ENCODE results near the gene NSMCE4A. TPM values are rescaled to one million over a fixed set of nuclear protein-coding genes. Genes with fewer than 3 reads are reported as not detected.
A peak's percentile ranks its signal among the peaks of the same experiment; 100 is the strongest.
"Not testable (repeated sequence)": the region's sequence is repeated elsewhere in the genome, so short reads cannot be mapped to it uniquely, and the experiment has no call there.

The NSMCE4A gene
- total RNA-seq, 4 donors from 2014 or later: 20.1 to 37.7 (median 26.9) TPM

DNA sequence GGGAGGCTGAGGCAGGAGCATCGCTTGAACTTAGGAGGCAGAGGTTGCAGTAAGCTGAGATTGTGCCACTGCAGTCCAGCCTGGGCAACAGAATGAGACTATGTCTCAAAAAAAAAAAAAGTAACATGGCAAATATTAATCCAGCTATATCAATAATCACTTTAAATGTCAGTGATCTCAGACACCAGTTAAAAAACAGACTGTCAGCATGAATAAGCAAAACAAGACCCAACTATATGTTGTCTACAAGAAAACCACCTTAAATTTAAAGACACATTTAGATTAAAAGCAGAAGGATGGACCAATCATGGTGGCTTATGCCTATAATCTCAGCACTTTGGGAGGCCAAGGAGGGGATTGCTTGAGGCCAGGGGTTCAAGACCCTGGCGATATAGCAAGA is 38.7 kb downstream of the NSMCE4A start:
- no peaks in the 10 kb centered on the region for H3K4me1 ChIP-seq
- H3K27me3 ChIP-seq: no peaks in the 10 kb centered on the region
- H3K4me3 ChIP-seq: no peak overlapping the region
- H3K27ac ChIP-seq: no peak overlapping the region
- intact Hi-C loops (cut with DNase I; ENCODE audit: low total_unique reads) (no loop called here), in situ Hi-C loops (cut with MboI; ENCODE audit: low sequenced_read_pairs in 4 of 4) (no loop called here)
- H3K9me3 ChIP-seq: no peaks in the 10 kb centered on the region
- no peak for TF ChIP-seq POLR2A (IDR thresholded peaks at IDR 0.05)
- TF ChIP-seq, protein P1, sequence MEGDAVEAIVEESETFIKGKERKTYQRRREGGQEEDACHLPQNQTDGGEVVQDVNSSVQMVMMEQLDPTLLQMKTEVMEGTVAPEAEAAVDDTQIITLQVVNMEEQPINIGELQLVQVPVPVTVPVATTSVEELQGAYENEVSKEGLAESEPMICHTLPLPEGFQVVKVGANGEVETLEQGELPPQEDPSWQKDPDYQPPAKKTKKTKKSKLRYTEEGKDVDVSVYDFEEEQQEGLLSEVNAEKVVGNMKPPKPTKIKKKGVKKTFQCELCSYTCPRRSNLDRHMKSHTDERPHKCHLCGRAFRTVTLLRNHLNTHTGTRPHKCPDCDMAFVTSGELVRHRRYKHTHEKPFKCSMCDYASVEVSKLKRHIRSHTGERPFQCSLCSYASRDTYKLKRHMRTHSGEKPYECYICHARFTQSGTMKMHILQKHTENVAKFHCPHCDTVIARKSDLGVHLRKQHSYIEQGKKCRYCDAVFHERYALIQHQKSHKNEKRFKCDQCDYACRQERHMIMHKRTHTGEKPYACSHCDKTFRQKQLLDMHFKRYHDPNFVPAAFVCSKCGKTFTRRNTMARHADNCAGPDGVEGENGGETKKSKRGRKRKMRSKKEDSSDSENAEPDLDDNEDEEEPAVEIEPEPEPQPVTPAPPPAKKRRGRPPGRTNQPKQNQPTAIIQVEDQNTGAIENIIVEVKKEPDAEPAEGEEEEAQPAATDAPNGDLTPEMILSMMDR (IDR thresholded peaks at IDR 0.05 in 4 of 5, conservative IDR thresholded peaks at IDR 0.05 in 1 of 5): no peak
- ATAC-seq (no peak), DNase-seq (no peak)
- H3K36me3 ChIP-seq: no peaks in the 10 kb centered on the region

- intact Hi-C loops (cut with DNase I; ENCODE audit: low total_unique reads): no loop called here
- in situ Hi-C loops (cut with MboI; ENCODE audit: low sequenced_read_pairs in 4 of 4): no loop called here
- Histone ChIP-seq H3K4me1 (no peaks in the 10 kb centered on the region), H3K27me3 (no peaks in the 10 kb centered on the region), H3K9me3 (no peaks in the 10 kb centered on the region), H3K4me3 (no peak overlapping the region), H3K36me3 (no peaks in the 10 kb centered on the region), H3K27ac (no peak overlapping the region)
- ATAC-seq (no peak), DNase-seq (no peak)
- TF ChIP-seq, protein P1 (IDR thresholded peaks at IDR 0.05 in 4 of 5, conservative IDR thresholded peaks at IDR 0.05 in 1 of 5): no peak
Measured at GRCh38 chr10:121935702-121936101, 39.3 kb downstream of the NSMCE4A start.

DNA sequence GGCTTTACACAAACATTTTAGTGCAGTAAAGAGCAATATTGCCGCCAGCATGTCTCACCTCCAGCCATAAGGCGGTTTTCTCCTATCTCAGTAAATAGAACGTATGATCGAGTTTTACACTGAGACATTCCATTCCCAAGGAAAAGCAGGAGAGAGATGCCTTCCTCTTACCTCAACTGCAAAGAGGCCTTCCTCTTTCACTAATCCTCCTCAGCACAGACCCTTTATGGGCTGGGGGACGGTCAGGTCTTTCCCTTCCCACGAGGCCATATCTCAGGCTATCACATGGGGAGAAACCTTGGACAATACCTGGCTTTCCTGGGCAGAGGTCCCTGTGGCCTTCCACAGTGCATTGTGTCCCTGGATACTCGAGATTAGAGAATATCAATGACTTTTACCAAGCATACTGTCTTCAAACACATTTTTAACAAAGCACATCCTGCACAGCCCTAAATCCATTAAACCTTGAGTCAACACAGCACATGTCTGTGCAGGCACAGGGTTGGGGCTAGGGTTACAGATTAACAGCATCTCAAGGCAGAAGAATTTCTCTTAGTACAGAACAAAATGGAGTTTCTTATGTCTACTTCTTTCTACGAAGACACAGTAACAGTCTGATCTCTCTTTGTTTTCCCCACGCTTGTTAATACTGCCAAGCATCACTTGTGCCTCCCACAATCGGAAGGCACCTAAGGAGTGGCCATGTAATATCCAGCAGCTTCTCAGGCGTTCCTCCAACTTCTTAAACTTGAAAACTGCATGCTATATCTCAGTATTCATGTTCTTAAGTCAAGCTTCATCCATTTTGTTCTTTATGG is 44.5 kb downstream of the NSMCE4A start:
- intact Hi-C loops (cut with DNase I; ENCODE audit: low total_unique reads); ATAC-seq; H3K27me3 ChIP-seq; H3K27ac ChIP-seq; in situ Hi-C loops (cut with MboI; ENCODE audit: low sequenced_read_pairs in 4 of 4); H3K4me3 ChIP-seq; H3K9me3 ChIP-seq; DNase-seq; H3K36me3 ChIP-seq: not testable (repeated sequence)
- H3K4me1 ChIP-seq: peaks cover 18 to 21% of the 10 kb centered on the region in 2 donors

- intact Hi-C loops (cut with DNase I; ENCODE audit: low total_unique reads): loop anchor here (5.0 kb wide), 2 partner anchors 123 to 448 kb away; no protein-coding TSS in a partner anchor
- DNase-seq; H3K4me3 ChIP-seq; H3K27ac ChIP-seq; H3K9me3 ChIP-seq; in situ Hi-C loops (cut with MboI; ENCODE audit: low sequenced_read_pairs in 4 of 4); H3K27me3 ChIP-seq; H3K36me3 ChIP-seq; ATAC-seq: not testable (repeated sequence)
- peaks cover 18 to 21% of the 10 kb centered on the region in 2 donors for H3K4me1 ChIP-seq
Measured at GRCh38 chr10:121929585-121930267, 45.3 kb downstream of the NSMCE4A start.

GRCh38 chr10:121928528-121928884 is 46.5 kb downstream of the NSMCE4A start:
- Histone ChIP-seq H3K4me1 (peaks cover 18 to 21% of the 10 kb centered on the region in 2 donors), H3K4me3 (peak overlapping the region; percentile 77 to 99 (median 86)), H3K9me3 (no peaks in the 10 kb centered on the region), H3K36me3 (peaks cover 0 to 7% of the 10 kb centered on the region in 2 donors), H3K27ac (peak overlapping the region; percentile 90 to 99 (median 94)), H3K27me3 (no peaks in the 10 kb centered on the region)
- in situ Hi-C loops (cut with MboI; ENCODE audit: low sequenced_read_pairs in 4 of 4) (no loop called here), intact Hi-C loops (cut with DNase I; ENCODE audit: low total_unique reads) (loop anchor here (1.0 to 5.0 kb wide), 4 partner anchors 46 to 449 kb away; no protein-coding TSS in a partner anchor)
- TF ChIP-seq, protein P1 (IDR thresholded peaks at IDR 0.05 in 4 of 5, conservative IDR thresholded peaks at IDR 0.05 in 1 of 5): no peak
- no peak for TF ChIP-seq POLR2A (IDR thresholded peaks at IDR 0.05)
- ATAC-seq (peak; percentile 19 to 27), DNase-seq (peak; percentile 19 to 46)
